Ascending aorta (tissue), 2 donors: ENCODE results near the gene DUSP23. TPM values are rescaled to one million over a fixed set of nuclear protein-coding genes. Genes with fewer than 3 reads are reported as not detected.

Experiments used
- DNase-seq, 2 donors: peaks; one replicate each; pipeline ENCODE4 v3.0.0-alpha.2; 2019; ENCODE audit warnings: low spot score in 2 of 2
- H3K27ac ChIP-seq, 2 donors: fragments of 200-600 bp; sonication (generic); one replicate each; pipeline ENCODE4 v1.5.1; 2016 to 2017; ENCODE audit warnings: mild to moderate bottlenecking in 1 of 2
- H3K27me3 ChIP-seq: fragments of 200-600 bp; sonication (generic); one replicate; pipeline ENCODE4 v1.5.1; 2017
- H3K36me3 ChIP-seq, 2 donors: fragments of 200-600 bp; sonication (generic); one replicate each; pipeline ENCODE4 v1.5.1; 2016
- H3K4me1 ChIP-seq, 2 donors: fragments of 200-600 bp; sonication (generic); one replicate each; pipeline ENCODE4 v1.5.1; 2016 to 2017; ENCODE audit warnings: mild to moderate bottlenecking in 1 of 2
- H3K4me3 ChIP-seq, 2 donors: fragments of 200-600 bp; sonication (generic); one replicate each; pipeline ENCODE4 v1.5.1; 2016 to 2017; ENCODE audit warnings: mild to moderate bottlenecking in 1 of 2
- H3K9me3 ChIP-seq, 2 donors: fragments of 200-600 bp; sonication (generic); one replicate each; pipeline ENCODE4 v1.5.1; 2016
- CTCF ChIP-seq, 3 experiments: fragments of 200-600 bp in 2 of 3; fragments of 450-650 bp in 1 of 3; sonication (generic) in 2 of 3; IDR thresholded peaks; one replicate each; pipeline ENCODE4 v1.5.1; 2016 to 2019; ENCODE audit warnings: antibody characterized with exemption in 3 of 3, mild to moderate bottlenecking in 1 of 3, moderate library complexity in 1 of 3
- intact Hi-C: fragments of 100-400 bp; cut with DNase I; formaldehyde crosslinking; loops from one replicate; pipeline ENCODE4 v1.15.1; 2023
- total RNA-seq: library from RNA; depleted of rRNA; stranded (reverse); fragments of >200 nt; gene quantifications from one replicate; pipeline ENCODE4 v1.1.0, GENCODE V29; 2016

The DUSP23 gene
- total RNA-seq, 1 donor from 2014 or later: 549 TPM

GRCh38 chr1:159775716-159776115, 5.0 kb upstream of the DUSP23 start:
- no peak for TF ChIP-seq CTCF (IDR thresholded peaks at IDR 0.05)
- H3K4me3 ChIP-seq: no peak overlapping the region
- peaks cover 0 to 11% of the 10 kb centered on the region in 2 donors for H3K4me1 ChIP-seq
- no peaks in the 10 kb centered on the region for H3K9me3 ChIP-seq
- intact Hi-C loops: no loop called here
- DNase-seq: no peak
- H3K27me3 ChIP-seq: no peaks in the 10 kb centered on the region
- H3K27ac ChIP-seq: no peak overlapping the region
- H3K36me3 ChIP-seq: no peaks in the 10 kb centered on the region

GRCh38 chr1:159778266-159778665, 2.5 kb upstream of the DUSP23 start:
- peaks cover 3 to 14% of the 10 kb centered on the region in 2 donors for H3K4me1 ChIP-seq
- no peak for TF ChIP-seq CTCF (IDR thresholded peaks at IDR 0.05)
- no peaks in the 10 kb centered on the region for H3K9me3 ChIP-seq
- H3K27ac ChIP-seq: peak overlapping the region in 1 of 2 donors; percentile 79
- no peaks in the 10 kb centered on the region for H3K27me3 ChIP-seq
- DNase-seq: no peak
- intact Hi-C loops: no loop called here
- H3K4me3 ChIP-seq: no peak overlapping the region
- H3K36me3 ChIP-seq: no peaks in the 10 kb centered on the region

- no peak for TF ChIP-seq CTCF (IDR thresholded peaks at IDR 0.05)
- peak in 1 of 2 donors; percentile 72 for DNase-seq
- Histone ChIP-seq H3K36me3 (no peaks in the 10 kb centered on the region), H3K9me3 (no peaks in the 10 kb centered on the region), H3K4me1 (peaks cover 3 to 14% of the 10 kb centered on the region in 2 donors), H3K4me3 (no peak overlapping the region), H3K27ac (peak overlapping the region; percentile 7 to 79), H3K27me3 (no peaks in the 10 kb centered on the region)
- intact Hi-C loops: no loop called here
Measured at GRCh38 chr1:159779403-159779851, 1.3 kb upstream of the DUSP23 start.

GRCh38 chr1:159781992-159782391, 1.2 kb downstream of the DUSP23 start:
- H3K27ac ChIP-seq: no peak overlapping the region
- intact Hi-C loops: loop anchor here (1.0 to 10.0 kb wide), 7 partner anchors 73 to 503 kb away; partner anchors contain the start of genes CFAP45, IGSF9, PEX19 and TAGLN2
- no peaks in the 10 kb centered on the region for H3K9me3 ChIP-seq

GRCh38 chr1:159783724-159784123, 3.0 kb downstream of the DUSP23 start:
- no peaks in the 10 kb centered on the region for H3K27me3 ChIP-seq
- peaks cover 3 to 14% of the 10 kb centered on the region in 2 donors for H3K4me1 ChIP-seq
- no peak overlapping the region for H3K27ac ChIP-seq
- H3K36me3 ChIP-seq: no peaks in the 10 kb centered on the region
- no peak for TF ChIP-seq CTCF (IDR thresholded peaks at IDR 0.05)
- intact Hi-C loops: loop anchor here (5.0 to 10.0 kb wide), 2 partner anchors 224 to 501 kb away; partner anchors contain the start of gene PEX19
- no peaks in the 10 kb centered on the region for H3K9me3 ChIP-seq
- no peak for DNase-seq
- H3K4me3 ChIP-seq: no peak overlapping the region

More at GRCh38 chr1:159781992-159782391, 1.2 kb downstream of the DUSP23 start:
- Histone ChIP-seq H3K27me3 (no peaks in the 10 kb centered on the region), H3K4me3 (peak overlapping the region; percentile 73 to 94), H3K36me3 (no peaks in the 10 kb centered on the region), H3K4me1 (peaks cover 3 to 14% of the 10 kb centered on the region in 2 donors)
- TF ChIP-seq CTCF (IDR thresholded peaks at IDR 0.05): no peak
- DNase-seq: no peak
